Spleen (tissue), 7 donors: ENCODE measurements around the gene IL17RD.

ENCODE experiments used
- POLR2A ChIP-seq, 3 donors: fragments of 450-650 bp; IDR thresholded peaks; one replicate each; pipeline ENCODE4 v1.5.1; 2017; ENCODE audit warnings: antibody characterized with exemption in 3 of 3, mild to moderate bottlenecking in 1 of 3
- POLR2AphosphoS5 ChIP-seq, 3 donors: sonication (generic); formaldehyde crosslinking; IDR thresholded peaks; one replicate each; pipeline ENCODE4 v1.5.1; 2017; ENCODE audit warnings: antibody characterized with exemption in 3 of 3
- TF ChIP-seq, protein P1 (sequence below), 11 experiments: fragments of 200-600 bp in 7 of 11; fragments of 450-650 bp in 4 of 11; sonication (generic) in 4 of 11; IDR thresholded peaks in 8 of 11; conservative IDR thresholded peaks in 3 of 11; 1 replicate in 7 of 11; 2 replicates in 4 of 11; pipeline versions ENCODE4 v1.4.0 to v1.8.0; 2016 to 2021; ENCODE audit warnings: antibody characterized with exemption in 11 of 11, inconsistent platforms in 4 of 11, mild to moderate bottlenecking in 1 of 11
- donor health status: DM: no; HTN: no; CAD: no; lungs with moderate emphysema.
- donor health status: DM: no; HTN: no; CAD: no.
- donor health status: DM: no; HTN: no; CAD: no.

DNA sequence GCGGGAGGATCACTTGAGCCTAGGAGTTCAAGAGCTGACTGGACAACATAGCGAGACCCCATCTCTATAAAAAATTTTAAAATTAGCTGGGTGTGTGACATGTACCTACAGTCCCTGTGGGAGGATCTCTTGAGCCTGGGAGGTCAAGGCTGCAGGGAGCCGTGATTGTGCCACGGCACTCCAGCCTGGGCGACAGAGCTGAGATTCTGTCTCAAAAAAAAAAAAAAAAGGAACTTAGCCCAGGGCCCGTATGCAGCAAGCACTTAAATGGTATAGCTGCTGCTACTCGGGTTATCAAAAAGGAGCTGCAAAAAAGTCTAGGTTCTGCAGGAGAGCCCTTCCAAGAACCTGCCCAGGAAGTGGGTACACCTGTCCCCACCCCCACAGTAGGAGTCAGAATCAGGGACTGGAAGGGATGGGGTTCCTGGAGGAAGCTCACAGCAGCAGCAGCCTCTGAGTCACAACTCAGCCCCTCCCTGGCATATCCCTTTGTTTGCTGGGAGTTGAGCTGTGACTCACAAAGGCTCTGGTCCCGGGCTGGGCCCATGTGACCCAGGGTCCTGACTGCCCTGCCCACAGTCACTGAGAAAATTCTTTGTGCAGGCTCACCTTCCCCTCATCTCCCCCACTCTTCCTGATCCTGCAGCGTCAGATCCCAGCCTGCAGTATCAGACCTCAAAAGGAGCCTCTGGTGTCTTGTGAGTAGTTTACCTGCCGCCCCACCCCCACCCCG lies 104.9 kb downstream of the IL17RD start, which contains the start of gene SPATA12:
- no peak for TF ChIP-seq POLR2AphosphoS5 (IDR thresholded peaks at IDR 0.05)
- TF ChIP-seq, protein P1, sequence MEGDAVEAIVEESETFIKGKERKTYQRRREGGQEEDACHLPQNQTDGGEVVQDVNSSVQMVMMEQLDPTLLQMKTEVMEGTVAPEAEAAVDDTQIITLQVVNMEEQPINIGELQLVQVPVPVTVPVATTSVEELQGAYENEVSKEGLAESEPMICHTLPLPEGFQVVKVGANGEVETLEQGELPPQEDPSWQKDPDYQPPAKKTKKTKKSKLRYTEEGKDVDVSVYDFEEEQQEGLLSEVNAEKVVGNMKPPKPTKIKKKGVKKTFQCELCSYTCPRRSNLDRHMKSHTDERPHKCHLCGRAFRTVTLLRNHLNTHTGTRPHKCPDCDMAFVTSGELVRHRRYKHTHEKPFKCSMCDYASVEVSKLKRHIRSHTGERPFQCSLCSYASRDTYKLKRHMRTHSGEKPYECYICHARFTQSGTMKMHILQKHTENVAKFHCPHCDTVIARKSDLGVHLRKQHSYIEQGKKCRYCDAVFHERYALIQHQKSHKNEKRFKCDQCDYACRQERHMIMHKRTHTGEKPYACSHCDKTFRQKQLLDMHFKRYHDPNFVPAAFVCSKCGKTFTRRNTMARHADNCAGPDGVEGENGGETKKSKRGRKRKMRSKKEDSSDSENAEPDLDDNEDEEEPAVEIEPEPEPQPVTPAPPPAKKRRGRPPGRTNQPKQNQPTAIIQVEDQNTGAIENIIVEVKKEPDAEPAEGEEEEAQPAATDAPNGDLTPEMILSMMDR (IDR thresholded peaks at IDR 0.05 in 8 of 11, conservative IDR thresholded peaks at IDR 0.05 in 3 of 11), result no peak
- TF ChIP-seq POLR2A (IDR thresholded peaks at IDR 0.05), result no peak
